GM19193 (cell line): ENCODE results near the gene STK36.
A peak's percentile ranks its signal among the peaks of the same experiment; 100 is the strongest.

ENCODE experiments used
- POLR2A ChIP-seq: IDR thresholded peaks from 4 replicates; pipeline ENCODE4 v1.6.1; 2011; ENCODE audit not compliant: insufficient read depth, insufficient read length; ENCODE audit errors: extremely low read depth

STK36 gene, protein sequence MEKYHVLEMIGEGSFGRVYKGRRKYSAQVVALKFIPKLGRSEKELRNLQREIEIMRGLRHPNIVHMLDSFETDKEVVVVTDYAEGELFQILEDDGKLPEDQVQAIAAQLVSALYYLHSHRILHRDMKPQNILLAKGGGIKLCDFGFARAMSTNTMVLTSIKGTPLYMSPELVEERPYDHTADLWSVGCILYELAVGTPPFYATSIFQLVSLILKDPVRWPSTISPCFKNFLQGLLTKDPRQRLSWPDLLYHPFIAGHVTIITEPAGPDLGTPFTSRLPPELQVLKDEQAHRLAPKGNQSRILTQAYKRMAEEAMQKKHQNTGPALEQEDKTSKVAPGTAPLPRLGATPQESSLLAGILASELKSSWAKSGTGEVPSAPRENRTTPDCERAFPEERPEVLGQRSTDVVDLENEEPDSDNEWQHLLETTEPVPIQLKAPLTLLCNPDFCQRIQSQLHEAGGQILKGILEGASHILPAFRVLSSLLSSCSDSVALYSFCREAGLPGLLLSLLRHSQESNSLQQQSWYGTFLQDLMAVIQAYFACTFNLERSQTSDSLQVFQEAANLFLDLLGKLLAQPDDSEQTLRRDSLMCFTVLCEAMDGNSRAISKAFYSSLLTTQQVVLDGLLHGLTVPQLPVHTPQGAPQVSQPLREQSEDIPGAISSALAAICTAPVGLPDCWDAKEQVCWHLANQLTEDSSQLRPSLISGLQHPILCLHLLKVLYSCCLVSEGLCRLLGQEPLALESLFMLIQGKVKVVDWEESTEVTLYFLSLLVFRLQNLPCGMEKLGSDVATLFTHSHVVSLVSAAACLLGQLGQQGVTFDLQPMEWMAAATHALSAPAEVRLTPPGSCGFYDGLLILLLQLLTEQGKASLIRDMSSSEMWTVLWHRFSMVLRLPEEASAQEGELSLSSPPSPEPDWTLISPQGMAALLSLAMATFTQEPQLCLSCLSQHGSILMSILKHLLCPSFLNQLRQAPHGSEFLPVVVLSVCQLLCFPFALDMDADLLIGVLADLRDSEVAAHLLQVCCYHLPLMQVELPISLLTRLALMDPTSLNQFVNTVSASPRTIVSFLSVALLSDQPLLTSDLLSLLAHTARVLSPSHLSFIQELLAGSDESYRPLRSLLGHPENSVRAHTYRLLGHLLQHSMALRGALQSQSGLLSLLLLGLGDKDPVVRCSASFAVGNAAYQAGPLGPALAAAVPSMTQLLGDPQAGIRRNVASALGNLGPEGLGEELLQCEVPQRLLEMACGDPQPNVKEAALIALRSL (N-terminal part only)

GRCh38 chr2:218671654-218672566, at the start of gene STK36, which contains the start of gene RNF25:
Gene STK36 (plus strand): TSS chr2:218672086. CDS start chr2:218672830, 744 bp downstream.
Gene RNF25 (minus strand): TSS chr2:218672002. CDS start chr2:218671970, 32 bp downstream.
- TF ChIP-seq POLR2A = peak; percentile 90

DNA sequence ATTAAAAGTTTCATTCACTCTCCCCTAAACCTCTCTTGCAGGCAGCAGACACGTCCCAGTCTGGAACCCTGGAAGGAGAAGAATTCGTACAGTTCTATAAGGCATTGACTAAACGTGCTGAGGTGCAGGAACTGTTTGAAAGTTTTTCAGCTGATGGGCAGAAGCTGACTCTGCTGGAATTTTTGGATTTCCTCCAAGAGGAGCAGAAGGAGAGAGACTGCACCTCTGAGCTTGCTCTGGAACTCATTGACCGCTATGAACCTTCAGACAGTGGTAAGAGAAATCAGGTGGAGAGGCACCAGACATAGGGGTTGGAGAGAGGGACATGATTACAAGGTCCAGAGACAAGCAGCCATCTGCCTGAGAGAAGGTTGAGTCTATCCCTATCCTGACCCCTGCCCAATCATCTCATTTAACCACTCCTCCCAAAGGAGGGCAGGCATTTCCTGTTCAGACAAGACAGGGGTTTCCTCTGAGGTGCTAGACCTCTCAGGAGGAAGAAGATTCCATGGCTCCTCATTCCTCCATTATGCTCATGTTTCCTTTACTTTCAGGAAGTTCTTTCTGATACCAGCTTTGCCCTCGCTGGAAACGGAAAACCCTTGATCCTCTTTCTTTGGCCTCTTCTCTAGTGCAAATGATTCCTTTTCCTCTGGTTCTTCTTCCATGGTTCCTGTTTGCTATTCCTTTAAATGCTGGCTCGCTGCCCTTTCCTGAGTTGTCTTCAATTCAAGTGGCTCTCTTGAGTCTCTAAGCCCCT, 49.1 kb upstream of the STK36 start:
- no peak for TF ChIP-seq POLR2A

DNA sequence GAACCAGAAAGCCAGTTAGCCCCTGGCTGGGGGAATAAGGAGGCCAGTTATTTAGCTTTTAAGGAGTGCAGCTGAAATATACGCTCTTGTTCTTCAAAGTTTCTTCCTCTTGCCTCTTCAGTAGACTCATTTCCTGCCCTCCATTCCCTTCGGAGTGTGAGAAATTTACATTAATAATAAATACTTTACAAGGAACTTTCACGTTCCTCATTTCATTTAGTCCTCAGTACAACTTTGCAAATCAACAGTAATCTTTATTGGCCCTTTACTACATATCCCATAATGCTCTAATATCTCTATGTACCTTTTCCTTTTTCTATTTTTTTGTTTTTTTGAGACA, 48.5 kb upstream of the STK36 start:
- no peak for TF ChIP-seq POLR2A

- no peak for TF ChIP-seq POLR2A
Observed at GRCh38 chr2:218626369-218626768, 45.5 kb upstream of the STK36 start.

DNA sequence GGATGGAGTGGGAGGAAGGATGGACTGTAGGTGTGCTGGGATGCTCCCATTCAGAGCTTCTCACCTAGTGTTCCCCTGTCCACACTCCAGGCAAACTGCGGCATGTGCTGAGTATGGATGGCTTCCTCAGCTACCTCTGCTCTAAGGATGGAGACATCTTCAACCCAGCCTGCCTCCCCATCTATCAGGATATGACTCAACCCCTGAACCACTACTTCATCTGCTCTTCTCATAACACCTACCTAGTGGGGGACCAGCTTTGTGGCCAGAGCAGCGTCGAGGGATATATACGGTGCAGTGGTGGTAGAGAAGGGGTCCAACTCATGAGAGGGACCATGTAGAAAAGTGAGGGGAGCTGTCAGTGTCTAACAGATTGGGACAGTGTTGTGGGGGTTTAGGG, 43.9 kb upstream of the STK36 start:
- no peak for TF ChIP-seq POLR2A

DNA sequence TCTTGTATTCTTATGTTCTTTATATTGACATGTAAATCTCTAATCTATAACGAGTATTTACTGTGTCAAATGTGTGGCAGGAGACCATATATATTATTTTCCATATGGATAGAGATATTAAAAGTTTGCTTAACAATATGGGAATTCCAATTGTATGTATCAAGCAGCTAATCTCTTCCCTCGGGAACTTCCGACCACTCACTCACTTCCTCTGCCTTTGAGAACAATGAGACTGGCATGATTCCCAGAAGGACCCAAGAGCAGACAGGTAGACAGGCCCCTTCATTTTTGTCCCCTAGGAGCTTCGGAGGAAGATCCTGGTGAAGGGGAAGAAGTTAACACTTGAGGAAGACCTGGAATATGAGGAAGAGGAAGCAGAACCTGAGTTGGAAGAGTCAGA, 40.0 kb upstream of the STK36 start:
- no peak for TF ChIP-seq POLR2A

GRCh38 chr2:218635719-218636118, 36.2 kb upstream of the STK36 start:
- TF ChIP-seq POLR2A = no peak

DNA sequence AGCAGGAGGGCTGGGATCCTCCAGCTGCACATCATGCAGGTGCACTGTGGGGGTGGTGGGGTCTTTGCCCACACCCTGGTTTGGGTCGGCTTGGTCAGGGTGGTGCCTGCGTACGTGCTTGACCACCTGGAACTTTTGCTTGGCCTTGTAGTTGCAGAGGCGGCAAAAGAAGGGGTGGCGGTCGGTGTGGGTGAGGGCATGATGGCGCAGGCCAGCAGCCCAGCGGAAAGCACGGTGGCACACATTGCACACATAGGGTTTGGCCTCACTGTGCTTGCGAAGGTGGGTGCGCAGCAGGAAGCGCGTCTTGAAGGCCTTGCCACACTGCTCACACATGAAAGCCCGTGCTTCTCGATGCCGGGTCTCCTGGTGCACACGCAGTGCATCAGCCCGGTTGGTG, 33.5 kb upstream of the STK36 start:
- no peak for TF ChIP-seq POLR2A

DNA sequence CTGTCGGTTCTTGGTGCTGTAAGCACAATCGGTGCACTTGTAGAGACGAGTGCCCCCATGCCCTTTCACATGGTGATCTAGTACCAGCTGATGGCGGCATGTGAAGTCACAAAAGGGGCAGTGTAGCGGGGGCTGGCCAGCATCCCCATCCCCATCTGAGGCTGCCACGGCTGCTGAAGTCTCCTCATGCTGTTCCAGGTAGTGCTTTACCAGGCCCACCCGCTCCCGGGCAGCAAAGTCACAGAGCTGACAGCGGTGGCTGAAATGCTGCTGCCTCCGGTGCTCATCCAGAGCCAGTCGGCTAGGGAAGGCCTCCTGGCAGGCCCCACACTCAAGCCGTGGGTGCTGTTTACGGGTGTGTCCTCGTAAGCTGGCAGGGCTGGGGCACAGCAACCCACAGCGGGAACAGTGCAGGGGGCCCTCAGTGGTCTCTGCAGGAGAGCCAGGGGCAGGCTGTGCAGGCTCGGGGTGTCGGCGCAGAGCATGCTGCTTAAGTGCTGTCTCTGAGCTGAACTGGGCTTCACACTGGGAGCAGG, 29.7 kb upstream of the STK36 start:
- no peak for TF ChIP-seq POLR2A

DNA sequence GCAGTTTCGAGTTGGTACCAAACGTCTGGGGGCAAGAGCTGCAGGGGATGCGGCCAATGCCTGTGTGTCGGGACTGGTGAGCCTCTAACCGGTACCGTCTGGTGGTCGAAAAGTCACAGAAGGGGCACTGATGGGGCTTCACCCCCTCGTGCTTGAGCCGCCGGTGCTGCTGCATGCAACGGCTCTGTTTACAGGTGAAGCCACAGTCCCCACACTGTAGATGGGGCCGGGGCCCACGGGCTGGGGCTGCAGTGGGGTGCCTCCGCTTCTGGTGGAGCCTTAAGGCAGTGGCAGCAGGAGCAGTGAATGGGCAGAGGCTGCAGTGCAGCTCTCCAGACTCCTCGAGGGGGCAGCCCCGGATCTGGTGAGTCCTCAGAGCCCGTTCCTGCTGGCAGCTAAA, 29.1 kb upstream of the STK36 start:
- TF ChIP-seq POLR2A = no peak

- TF ChIP-seq POLR2A = no peak
Observed at GRCh38 chr2:218643751-218644310, 28.1 kb upstream of the STK36 start.

DNA sequence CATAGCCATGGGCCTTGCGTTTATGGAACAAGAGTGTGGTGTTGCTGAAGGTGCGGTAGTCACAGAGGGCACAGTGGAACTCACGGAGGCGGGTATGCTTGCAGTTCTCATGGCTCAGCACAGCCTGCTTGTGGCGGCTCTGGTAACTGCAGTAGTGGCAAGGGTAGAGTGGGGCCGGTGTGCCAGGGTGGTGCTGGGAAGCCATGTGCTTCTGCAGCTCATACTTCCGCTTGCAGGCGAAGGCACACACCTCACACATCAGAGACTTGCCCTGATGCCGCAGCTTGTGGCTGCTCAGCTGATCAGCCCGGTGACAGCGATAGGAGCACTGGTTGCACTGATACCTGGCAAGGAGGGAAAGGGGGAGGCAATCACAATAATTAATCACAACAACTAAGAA, 27.2 kb upstream of the STK36 start:
- TF ChIP-seq POLR2A = no peak

DNA sequence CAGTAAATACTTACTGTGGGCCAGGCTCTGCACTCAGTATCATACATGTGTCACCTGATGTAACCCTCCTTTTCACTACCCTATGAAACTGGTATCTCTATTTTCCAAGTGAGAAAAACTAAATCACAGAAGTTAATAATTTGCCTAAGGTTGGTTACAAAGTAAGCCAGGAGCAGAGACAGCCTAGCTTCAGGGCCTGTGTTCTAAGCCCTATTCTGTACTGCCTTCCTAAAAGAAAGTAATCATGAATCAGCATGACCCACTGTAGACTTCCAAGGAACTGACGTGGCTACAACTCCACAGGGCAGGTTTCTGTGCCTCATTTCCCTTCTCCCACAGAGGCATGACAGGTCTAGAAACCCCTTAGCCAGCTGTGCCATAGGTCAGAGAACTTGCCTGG, 26.8 kb upstream of the STK36 start:
- no peak for TF ChIP-seq POLR2A
